Putamen (tissue), 1 donor: ENCODE measurements around the gene SIPA1L3.
A peak's percentile ranks its signal among the peaks of the same experiment; 100 is the strongest.
"Not testable (repeated sequence)": the region's sequence is repeated elsewhere in the genome, so short reads cannot be mapped to it uniquely, and the experiment has no call there.

ENCODE experiments used
- DNase-seq: peaks from one replicate; pipeline ENCODE4 v3.0.0-alpha.2; 2016; ENCODE audit warnings: low spot score

SIPA1L3 gene

DNA sequence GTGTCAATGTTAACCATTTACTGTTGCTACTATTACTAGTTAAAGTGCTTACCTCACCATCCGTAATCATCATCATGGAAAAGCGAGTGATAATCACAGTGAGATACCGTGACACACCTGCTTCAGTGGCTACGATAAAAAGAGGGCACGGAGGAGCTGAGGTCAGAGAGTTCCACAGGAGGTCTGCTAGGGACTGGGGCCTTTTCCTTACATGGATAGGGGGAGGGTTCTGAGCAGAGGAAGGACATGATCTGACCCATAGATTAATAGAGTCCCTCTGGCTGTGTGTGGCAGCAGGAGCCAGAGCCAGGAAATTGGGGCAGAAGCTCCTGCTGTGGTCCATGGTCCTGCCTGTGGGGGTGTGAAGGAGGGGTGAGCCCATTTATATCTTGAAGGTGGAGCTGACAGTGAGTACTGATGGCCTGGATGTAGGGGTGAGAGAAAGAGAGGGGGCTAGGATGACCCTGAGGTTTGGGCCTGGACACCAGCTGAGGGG is 136.7 kb downstream of the SIPA1L3 start:
- DNase-seq, result no peak

DNA sequence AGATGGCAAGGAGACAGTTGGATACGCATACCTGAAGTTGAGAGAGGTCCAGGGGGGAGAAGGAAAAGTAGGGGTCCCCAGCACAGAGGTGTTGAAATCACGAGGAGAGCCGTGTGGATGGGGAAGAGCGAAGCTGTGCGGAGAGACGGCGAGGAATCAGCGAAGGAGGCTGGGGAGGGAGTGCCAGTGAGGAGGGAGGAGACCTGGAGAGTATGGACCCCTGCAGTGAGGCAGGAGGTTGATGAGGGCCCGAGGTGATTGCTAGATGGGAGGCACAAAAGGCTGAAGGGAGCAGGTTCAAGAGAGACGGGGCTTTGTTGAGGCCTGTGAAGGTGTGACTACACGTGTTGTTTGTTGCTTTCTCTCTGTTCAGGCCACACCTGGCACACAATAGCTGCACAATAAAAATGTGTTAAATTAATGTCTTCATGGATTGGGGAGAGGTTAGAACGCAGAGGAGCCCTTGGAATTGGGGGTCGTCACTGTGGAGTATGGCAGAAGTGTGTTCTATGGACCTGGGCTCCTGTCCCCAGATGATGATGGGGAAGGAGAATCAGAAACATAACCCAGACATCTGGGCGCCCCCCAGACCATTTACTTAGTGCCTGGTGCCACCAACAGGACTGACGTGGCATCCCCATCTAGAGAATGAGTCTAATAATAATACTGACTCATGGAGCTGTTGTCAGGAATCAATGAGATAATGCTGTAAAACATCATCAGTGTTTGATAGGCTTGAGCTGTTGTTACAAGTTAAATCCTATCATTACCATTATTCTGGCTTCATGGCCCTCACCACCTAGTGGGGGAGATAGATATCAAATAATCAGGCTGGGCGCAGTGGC is 137.5 kb downstream of the SIPA1L3 start:
- no peak for DNase-seq

DNA sequence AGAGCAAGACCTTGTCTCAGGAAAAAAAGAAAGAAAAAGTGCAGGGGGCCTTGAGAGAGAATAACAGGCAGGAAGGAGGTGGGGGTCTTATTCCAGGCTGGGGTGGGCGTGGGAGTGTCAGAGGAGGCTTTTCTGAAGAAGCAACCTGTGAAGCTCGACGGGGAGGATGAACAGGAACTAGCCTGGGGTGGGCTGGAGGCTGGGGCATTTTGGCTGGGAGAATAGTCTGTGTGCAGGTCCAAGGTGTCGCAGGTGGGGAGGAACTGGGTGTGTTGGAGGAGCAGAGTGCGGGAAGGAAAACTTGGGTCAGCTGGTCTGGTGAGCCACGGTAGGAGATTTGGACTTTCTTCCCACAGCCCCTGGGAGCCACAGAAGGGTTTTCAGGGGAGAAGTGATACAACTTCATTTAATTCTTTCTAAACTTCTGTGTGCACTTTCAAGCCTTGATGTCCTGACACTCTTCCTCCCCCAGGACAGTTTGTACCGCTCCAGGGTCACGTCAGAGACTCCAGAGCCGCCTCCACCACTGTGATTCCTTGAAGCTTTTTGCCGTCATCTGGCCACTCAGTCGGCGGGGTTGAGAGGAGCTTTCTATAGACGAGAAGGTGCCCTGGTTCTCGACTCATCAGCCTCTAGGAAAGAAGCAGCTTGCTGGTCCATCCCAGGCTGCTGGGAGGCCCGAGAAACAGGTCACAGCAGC is 138.7 kb downstream of the SIPA1L3 start:
- DNase-seq, result no peak

DNA sequence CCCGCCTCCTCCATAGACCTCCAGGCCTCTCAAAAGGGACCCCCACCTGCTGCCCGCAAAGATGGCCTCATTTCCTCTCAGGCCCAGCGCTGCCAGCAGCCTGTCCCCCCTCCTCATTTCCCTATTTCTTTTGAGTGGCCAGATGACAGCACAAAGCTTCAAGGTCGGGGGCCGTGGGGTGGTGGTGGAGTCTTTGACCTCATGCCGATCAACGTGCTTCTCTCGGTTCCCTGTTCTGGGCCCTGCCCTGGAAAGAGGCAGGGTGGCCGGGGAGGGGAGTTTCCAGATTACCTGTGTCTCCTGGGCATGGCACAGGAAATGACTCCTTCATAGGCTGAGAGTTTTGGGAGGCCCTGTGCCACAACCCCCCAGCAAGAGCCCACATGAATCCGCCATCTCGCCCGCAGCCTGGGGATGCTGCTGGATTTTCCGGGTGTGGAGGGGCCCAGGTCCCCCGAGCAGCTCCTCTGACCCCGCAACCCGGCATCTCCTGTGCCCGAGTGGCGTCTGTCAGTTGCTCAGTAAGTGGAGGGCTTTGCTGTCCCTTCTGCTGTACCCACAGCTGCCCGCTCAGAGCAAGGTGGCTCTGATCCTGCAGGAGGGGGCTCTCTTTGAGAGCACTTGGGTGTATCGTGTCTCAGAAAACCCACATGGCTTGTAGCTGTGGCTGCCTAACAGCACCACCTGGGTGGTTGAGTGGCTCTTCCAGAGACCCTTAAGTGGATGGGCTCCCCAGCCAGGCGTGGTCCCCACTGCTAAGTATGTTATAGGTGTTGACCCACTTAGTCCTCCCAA is 139.4 kb downstream of the SIPA1L3 start:
- DNase-seq, result no peak

DNA sequence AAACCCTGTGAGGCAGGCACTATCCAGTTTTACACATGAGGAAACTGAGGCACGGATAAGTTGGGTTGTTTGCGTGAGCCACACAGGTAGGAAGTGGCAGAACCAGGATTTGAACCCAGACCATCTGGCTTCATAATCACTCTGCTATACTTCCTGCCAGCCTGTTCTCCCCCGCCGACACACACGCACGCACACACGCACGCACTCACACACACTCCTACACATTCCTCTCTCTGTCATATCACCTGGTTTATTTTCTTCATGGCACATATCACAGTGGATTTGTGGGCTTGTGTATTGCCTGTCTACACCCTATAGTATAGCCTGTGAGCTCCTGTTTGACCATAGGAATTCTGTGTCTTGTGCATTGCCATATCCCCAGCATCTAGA is 140.0 kb downstream of the SIPA1L3 start:
- DNase-seq, result no peak

DNA sequence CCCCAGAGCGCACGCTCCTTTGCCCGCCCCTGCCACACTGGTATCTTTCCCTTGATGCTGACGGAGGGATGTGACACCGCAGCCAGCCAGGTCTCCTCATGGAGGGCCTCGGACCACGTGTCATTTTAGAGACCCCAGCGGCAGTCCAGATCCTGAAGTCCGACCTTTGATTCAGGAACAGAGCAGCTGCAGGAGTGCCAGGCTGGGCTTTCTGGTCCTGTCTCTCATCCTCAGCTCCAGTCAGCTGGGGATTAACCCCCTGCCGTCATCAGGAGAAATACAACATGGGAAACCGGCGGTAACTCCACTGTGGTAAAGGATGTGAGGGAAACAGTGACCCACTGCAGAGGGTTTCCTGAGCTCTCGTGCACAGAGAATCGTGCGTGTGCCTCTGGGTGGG is 140.6 kb downstream of the SIPA1L3 start:
- DNase-seq, result no peak

DNA sequence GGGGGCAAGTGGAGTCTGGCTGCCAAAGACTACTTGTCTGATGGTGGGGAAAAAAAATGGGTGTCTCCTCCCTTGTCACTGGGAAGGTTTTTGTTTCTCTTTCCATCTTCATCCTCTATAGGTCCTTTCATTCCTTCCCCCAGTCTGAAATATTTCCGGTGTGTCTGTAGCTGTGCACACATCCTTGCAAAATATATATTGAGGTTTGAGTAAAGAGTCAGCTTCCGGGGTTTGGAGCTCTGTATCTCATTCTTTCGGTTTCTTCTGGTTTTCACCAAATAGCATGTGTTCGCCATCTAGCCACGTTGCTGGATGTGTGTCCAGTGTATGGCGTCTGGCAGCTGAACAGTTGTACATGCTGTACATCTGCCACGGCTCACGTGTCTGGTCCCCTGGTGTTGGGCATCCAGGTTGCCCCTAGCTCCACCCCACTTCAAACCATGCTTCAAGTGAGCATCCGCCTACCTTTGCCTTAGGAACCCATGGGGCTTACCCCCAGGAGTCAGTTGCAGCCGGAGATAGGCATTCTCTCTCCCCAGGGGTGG is 142.2 kb downstream of the SIPA1L3 start:
- DNase-seq, result no peak

DNA sequence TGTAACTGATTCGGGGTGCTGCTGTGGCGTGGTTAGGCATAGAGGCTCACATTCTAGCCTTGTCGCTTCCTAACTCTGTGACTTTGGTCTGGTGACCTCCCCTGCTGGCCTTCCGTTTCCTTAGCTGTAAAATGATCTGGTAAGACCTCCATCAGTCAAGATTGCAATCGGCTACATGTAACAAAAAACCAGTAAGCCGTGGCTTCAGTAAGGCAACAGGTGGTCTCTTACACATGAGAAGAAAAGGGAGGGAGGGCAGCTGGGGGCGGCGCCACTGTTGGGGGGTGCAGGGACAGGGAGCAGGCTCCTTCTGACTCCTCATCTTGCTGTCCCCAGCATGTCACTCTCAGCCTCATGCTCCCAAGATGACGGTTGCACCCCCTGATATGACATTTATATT is 148.0 kb downstream of the SIPA1L3 start:
- no peak for DNase-seq

DNA sequence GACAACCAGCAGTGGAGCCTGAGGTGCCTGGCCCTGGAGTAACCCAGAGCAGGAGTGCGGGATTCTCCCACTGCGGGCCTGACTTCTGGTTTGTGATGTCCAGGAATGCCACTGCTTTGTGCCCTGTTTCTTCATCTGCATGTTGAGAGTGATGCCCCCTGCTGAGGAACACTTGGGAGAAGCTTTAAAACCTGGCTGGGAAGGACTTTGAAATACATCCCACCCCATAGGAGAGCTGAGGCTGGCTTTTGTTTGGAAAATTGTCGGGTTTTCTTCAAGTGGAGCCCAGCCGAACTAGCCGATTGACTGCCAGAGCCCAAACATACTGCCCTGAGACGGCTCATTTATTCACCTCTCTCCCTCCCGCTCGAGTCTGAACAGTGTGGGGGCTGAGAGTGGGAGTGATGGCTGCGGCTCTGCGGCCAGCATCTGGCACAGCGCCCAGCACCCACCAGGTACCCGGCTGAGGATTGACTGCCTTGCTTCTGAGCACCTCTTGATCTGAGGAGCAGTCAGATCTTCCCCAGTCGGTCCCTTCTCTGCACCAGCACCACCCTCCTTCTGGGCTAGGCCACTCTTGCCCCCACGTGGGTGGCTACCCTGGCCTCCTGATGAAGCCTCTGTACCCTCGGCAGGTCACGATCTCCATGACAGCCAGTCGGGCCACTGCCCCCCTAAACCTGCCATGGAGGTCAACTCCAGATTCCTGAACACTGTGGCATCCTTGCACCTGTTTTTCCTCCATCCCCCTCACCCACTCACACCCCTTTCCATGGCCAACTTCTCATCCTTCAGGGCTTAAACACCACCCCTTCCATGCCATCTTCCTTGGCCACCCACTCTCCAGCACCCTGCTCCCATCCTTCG is 148.9 kb downstream of the SIPA1L3 start:
- no peak for DNase-seq

DNA sequence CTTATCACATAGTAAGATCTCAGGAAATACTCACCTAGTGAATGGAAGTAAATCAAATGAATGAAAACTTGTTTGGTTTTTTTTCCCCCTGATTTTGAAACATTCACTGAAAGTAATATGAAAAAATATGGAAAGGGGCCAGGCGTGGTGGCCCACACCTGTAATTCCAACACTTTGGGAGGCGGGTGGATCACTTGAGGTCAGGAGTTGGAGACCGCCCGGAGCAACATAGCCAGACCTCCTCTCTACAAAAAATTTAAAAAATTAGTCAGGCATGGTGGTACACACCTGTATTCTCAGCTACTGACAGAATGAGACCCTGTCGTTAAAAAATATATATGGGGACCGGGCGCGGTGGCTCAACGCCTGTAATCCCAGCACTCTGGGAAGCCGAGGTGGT is 149.6 kb downstream of the SIPA1L3 start:
- DNase-seq, result no peak

DNA sequence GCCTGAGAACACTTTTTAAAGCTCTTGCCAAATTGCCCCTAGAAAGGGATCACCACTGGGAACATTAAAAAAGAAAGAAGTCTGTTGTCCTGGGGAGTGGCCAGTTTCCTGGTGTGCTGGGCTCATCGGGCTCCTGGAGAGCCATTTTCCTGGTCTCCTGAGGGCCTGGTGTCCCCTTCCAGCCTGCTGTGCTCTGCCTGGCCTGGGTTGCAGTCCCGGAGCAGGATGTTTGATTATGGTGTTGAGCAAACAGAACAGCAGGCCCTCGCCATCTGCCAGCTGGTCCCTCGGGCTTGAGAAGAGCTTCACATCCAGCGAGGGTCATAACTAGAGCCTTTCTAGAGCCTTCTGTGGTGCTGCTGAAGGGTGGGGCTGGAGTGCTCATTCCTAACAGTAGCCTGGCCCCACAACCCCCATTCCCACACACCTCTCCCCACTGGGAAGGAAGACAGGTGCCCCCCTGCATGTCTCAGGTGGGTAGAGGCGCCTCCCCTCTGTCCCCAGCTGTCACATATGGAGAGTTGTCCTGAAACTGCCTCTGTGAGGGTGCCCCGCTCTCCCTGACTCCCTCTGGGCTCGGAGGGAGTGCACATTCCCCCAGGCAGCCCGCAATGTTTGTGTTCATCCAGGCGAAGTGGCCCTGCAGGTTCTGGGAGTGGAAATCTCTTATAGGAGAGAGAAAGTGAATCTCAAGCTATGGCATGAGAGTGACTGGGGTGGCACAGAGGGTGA is 151.1 kb downstream of the SIPA1L3 start:
- DNase-seq, result no peak

DNA sequence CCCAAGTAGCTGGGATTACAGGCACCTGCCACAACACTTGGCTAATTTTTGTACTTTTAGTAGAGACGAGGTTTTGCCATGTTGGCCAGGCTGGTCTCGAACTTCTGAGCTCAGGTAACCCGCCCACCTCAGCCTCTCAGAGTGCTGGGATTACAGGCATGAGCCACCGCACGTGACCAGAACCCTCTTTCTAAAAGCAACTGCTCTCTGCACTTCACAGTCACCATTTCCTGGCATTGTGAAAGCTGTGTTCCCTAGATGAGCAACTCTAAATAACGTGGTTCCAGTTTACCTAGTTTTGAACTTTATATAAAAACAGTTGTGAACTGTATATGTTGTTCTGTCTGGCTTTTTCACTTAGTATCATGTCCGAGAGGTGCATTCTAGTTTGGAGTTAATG is 152.9 kb downstream of the SIPA1L3 start:
- no peak for DNase-seq

DNA sequence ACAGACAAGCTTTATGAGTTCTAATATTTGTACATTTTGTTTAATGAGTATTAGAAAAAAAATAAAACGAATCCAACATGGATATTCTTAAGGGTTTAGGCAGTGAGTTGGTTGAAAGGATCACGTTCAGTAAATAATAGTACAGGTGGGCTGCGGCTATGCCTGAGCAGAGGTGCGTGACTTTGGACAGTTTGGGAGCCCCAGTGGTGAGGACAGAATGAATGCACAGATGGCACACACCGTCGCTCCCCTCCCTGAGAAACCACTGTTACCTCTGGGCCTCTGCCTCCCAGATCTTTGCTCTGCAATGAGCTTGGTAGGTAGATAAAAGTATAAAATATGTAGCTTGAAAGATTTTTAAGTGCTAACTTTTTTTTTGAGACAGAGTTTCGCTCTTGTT is 153.3 kb downstream of the SIPA1L3 start:
- DNase-seq, result no peak

DNA sequence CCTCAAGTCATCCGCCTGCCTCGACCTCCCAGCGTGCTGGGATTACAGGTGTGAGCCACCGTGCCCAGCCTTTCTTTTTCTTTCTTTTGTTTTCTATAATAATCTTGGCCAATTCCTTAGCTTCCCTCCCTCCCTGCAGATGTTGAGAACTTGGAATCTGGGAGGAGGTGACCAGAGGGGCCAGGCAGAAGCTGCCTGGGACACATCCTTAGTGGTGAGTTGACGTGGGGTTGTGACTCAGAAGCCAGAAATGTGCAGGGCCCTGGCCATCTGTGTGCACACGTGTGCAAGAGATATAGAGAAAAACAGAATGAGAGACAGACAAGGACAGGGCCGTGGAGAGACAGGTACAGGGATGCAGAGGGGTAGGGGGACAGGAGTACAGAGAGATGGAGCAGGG is 154.3 kb downstream of the SIPA1L3 start:
- no peak for DNase-seq

DNA sequence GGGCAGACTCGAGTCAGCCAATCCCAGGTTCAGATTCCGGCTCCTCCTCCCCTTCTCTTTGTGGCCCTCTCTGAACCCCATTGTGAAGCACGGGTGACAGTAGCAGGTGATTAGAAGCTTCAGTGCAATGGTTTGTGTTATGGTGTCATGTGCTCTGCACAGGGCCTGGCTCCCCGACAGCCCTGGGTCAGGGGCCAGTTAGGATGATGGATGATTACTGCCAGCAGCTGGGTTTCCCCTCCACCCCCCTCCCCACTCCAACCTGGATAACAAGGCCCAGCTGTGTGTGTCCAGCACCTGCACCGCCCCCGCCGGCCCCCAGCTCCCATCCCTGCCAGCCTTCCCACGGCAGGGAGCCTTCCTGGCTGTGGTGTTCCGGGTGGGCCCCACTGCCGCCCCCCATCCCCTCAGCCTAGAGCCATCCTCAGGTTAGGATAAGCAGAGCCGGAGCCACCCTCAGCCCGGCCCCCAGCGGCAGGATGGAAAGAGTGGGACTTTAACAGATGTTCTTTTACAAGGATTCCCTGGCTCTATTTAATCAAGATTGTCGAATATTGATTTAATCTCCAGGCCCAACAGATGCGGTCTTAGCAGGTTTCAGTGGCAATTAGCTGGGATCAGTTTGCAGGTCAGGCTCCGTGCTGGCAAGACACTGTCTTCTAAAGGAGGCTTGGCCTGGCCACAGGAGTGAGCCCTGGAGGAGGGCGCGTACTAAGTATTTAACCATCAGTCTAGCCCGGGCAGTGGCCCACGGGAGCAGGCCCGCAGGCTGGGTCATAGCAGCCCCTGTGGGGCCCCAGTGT is 156.2 kb downstream of the SIPA1L3 start:
- peak; percentile 18 for DNase-seq

DNA sequence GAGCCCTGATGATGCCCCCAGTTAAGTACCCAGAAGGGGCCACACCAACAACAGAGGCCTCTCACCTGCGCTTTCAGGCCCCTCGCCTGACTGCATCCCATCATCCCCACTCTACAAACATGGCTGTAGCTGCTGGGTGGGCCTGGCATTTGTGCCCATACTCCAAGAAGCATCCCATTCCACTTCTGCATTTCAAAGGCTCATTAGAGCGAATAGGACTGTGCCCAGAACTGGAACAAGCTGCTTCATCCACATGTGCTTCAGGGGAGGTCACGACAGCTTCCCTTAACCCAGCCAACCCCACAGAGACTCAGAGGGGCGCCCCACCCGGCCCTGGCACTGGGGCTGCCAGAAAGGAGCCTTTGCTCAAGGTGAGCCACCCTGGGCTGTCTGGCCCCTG is 156.9 kb downstream of the SIPA1L3 start:
- no peak for DNase-seq

DNA sequence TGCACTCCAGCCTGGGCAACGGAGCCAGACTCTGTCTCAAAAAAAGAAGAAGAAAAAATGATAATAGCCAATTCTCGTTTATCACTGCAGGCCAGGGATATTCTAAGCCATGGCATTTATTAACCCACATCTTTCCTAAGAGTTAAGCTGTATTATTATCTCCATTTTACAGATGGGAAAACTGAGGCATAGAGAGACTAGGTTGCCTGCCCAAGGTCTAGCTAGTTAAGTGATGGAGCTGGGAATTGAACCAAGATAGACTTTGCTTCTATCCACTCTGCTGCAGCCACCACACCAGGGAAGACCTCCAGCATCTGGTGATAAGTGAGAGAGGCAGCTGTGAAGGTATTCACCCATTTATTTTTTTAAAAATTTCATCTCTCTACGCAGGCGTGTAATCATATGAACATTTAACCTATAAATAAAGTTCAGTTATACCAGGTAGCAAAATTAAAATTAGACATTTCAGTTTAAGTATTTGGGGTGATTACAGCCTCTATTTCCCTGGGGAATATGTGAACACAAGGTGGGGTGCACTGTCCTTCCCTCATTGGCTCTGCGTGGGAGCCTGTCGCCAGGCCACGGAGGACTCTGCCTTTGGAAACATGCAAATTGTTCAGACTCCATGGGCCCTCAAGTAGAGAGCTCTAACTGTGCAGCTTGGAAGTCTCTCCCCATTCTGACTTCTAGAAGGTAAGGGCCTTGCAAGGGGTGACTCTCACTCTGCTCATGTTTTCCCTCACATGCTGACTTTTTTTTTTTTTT is 157.8 kb downstream of the SIPA1L3 start:
- DNase-seq, result no peak

DNA sequence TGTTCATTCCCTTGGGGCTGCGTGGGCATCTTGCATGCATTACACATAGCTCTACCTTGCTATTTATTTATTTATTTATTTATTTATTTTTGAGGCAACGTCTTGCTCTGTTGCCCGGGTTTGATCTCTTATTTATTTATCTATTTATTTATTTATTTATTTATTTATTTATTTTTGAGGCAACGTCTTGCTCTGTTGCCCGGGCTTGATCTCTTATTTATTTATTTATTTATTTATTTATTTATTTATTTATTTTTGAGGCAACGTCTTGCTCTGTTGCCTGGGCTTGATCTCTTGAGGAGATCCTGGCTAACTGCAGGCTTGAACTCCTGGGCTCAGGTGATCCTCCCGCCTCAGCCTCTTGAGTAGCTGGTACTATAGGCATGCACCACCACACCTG is 158.8 kb downstream of the SIPA1L3 start:
- DNase-seq, result not testable (repeated sequence)

DNA sequence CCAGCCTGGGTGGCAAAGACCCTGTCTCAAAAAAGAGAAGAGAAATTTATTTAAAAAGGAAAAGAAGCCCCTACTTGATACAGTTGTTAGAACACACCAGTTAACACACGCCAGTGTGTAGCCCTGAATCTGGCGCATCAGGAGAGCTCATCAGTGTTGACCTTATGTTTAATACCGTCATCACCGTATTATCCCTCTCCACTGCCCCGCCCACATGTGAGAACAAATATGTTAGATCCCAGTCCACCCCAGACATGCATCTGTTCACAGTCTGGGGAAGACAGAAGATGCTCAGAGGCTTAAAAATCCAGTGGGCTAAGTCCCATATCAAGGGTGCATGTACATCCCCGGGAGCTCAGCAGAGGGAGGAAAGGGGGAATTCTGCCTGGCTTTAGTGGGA is 161.8 kb downstream of the SIPA1L3 start:
- no peak for DNase-seq
